Testis (tissue), 2 donors: Measurements from ENCODE around the gene SMAD1.
"Not testable (repeated sequence)": the region's sequence is repeated elsewhere in the genome, so short reads cannot be mapped to it uniquely, and the experiment has no call there.

Experiments used
- POLR2A ChIP-seq: fragments of 450-650 bp; IDR thresholded peaks from one replicate; pipeline ENCODE4 v1.6.1; 2017; ENCODE audit warnings: antibody characterized with exemption, mild to moderate bottlenecking, moderate library complexity
- TF ChIP-seq, protein P1 (sequence below), 3 experiments: fragments of 450-650 bp in 2 of 3; fragments of 200-600 bp in 1 of 3; sonication (generic) in 1 of 3; IDR thresholded peaks; one replicate each; pipeline ENCODE4 v1.5.1; 2016 to 2019; ENCODE audit warnings: antibody characterized with exemption in 3 of 3, mild to moderate bottlenecking in 2 of 3, moderate library complexity in 1 of 3

DNA sequence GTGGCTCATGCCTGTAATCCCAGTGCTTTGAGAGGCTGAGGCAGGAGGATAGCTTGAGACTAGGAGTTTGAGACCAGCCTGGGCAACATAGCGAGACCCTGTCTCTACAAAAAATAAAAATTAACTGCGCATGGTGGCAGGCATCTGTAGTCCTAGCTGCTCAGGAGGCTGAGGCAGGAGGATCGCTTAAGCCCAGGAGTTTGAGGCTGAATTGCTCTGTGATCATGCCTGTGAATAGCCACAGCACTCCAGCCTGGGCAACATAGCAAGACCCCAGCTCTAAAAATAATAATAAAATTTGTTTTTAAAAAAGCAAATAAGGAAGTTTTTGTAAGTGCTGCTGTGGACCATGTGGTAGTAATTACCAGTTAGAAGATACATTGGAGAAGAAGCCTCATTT, 51.8 kb downstream of the SMAD1 start:
- TF ChIP-seq, protein P1, sequence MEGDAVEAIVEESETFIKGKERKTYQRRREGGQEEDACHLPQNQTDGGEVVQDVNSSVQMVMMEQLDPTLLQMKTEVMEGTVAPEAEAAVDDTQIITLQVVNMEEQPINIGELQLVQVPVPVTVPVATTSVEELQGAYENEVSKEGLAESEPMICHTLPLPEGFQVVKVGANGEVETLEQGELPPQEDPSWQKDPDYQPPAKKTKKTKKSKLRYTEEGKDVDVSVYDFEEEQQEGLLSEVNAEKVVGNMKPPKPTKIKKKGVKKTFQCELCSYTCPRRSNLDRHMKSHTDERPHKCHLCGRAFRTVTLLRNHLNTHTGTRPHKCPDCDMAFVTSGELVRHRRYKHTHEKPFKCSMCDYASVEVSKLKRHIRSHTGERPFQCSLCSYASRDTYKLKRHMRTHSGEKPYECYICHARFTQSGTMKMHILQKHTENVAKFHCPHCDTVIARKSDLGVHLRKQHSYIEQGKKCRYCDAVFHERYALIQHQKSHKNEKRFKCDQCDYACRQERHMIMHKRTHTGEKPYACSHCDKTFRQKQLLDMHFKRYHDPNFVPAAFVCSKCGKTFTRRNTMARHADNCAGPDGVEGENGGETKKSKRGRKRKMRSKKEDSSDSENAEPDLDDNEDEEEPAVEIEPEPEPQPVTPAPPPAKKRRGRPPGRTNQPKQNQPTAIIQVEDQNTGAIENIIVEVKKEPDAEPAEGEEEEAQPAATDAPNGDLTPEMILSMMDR (IDR thresholded peaks at IDR 0.05): not testable (repeated sequence)
- not testable (repeated sequence) for TF ChIP-seq POLR2A
